SK-N-SH treated with all-trans-retinoic acid at 6 μM for 48 hours (cell line): Measurements from ENCODE around the gene OCIAD2.

Experiments
- ATAC-seq: fragments of 200-7000 bp; cut with Tn5 transposase; 3 replicates; pipeline ENCODE4 v1.9.1; 2020; ENCODE audit warnings: mild to moderate bottlenecking, moderate library complexity
- ARNTL ChIP-seq: fragments of 450-650 bp; formaldehyde crosslinking; IDR thresholded peaks from 2 replicates; pipeline ENCODE4 v1.5.0; 2020; ENCODE audit warnings: low read depth, mild to moderate bottlenecking, moderate library complexity, borderline replicate concordance
- BACH2 ChIP-seq: fragments of 250-450 bp; sonication (Bioruptor Pico); IDR thresholded peaks from 2 replicates; pipeline ENCODE4 v1.9.0; 2021; ENCODE audit warnings: mild to moderate bottlenecking, borderline replicate concordance
- CSDC2 ChIP-seq: fragments of 250-450 bp; sonication (Bioruptor Pico); IDR thresholded peaks from 2 replicates; pipeline ENCODE4 v1.5.0; 2020; ENCODE audit warnings: mild to moderate bottlenecking, moderate library complexity
- CSRNP3 ChIP-seq: fragments of 250-450 bp; sonication (Bioruptor Pico); IDR thresholded peaks from 2 replicates; pipeline ENCODE4 v1.5.1; 2021; ENCODE audit warnings: mild to moderate bottlenecking, moderate library complexity
- ESRRG ChIP-seq: fragments of 250-450 bp; sonication (Bioruptor Pico); IDR thresholded peaks from 2 replicates; pipeline ENCODE4 v1.6.1; 2021; ENCODE audit warnings: mild to moderate bottlenecking
- GLIS3 ChIP-seq: fragments of 250-450 bp; sonication (Bioruptor Pico); IDR thresholded peaks from 2 replicates; pipeline ENCODE4 v1.5.0; 2020; ENCODE audit warnings: mild to moderate bottlenecking, moderate library complexity
- ISL1 ChIP-seq: fragments of 250-450 bp; sonication (Bioruptor Pico); IDR thresholded peaks from 2 replicates; pipeline ENCODE4 v2.1.2; 2022; ENCODE audit warnings: mild to moderate bottlenecking, moderate library complexity
- OSR1 ChIP-seq: fragments of 250-450 bp; sonication (Bioruptor Pico); IDR thresholded peaks from 2 replicates; pipeline ENCODE4 v1.8.0; 2022; ENCODE audit warnings: moderate library complexity, mild to moderate bottlenecking, inconsistent platforms
- PATZ1 ChIP-seq: fragments of 250-450 bp; sonication (Bioruptor Pico); IDR thresholded peaks from 2 replicates; pipeline ENCODE4 v1.8.0; 2020; ENCODE audit warnings: mild to moderate bottlenecking, moderate library complexity, borderline replicate concordance
- PPARA ChIP-seq: fragments of 250-450 bp; sonication (Bioruptor Pico); IDR thresholded peaks from 2 replicates; pipeline ENCODE4 v1.5.0; 2020; ENCODE audit warnings: mild to moderate bottlenecking, borderline replicate concordance
- RARB ChIP-seq: fragments of 250-450 bp; sonication (Bioruptor Pico); IDR thresholded peaks from 2 replicates; pipeline ENCODE4 v1.8.0; 2021; ENCODE audit warnings: mild to moderate bottlenecking, moderate library complexity
- SNAI2 ChIP-seq: fragments of 250-450 bp; sonication (Bioruptor Pico); IDR thresholded peaks from 2 replicates; pipeline ENCODE4 v1.5.0; 2020; ENCODE audit warnings: mild to moderate bottlenecking, moderate library complexity
- TOX ChIP-seq: fragments of 250-450 bp; sonication (Bioruptor Pico); IDR thresholded peaks from 2 replicates; pipeline ENCODE4 v1.8.0; 2021; ENCODE audit warnings: mild to moderate bottlenecking, moderate library complexity, borderline replicate concordance
- ZC3H10 ChIP-seq: fragments of 250-450 bp; sonication (Bioruptor Pico); IDR thresholded peaks from 2 replicates; pipeline ENCODE4 v1.5.1; 2021; ENCODE audit warnings: mild to moderate bottlenecking, moderate library complexity
- ZFP3 ChIP-seq: fragments of 250-450 bp; sonication (Bioruptor Pico); IDR thresholded peaks from 2 replicates; pipeline ENCODE4 v1.5.0; 2020; ENCODE audit warnings: mild to moderate bottlenecking, moderate library complexity
- ZFP30 ChIP-seq: fragments of 450-650 bp; formaldehyde crosslinking; IDR thresholded peaks from 2 replicates; pipeline ENCODE4 v1.5.0; 2022; ENCODE audit warnings: mild to moderate bottlenecking, moderate library complexity
- ZNF565 ChIP-seq: fragments of 450-650 bp; formaldehyde crosslinking; conservative IDR thresholded peaks from 2 replicates; pipeline ENCODE4 v1.5.0; 2020; ENCODE audit warnings: low read depth, mild to moderate bottlenecking, moderate library complexity
- ZNF70 ChIP-seq: fragments of 450-650 bp; formaldehyde crosslinking; IDR thresholded peaks from 2 replicates; pipeline ENCODE4 v1.5.0; 2020; ENCODE audit warnings: mild to moderate bottlenecking, moderate library complexity
- ZNF8 ChIP-seq: fragments of 450-650 bp; formaldehyde crosslinking; IDR thresholded peaks from 2 replicates; pipeline ENCODE4 v1.5.0; 2020; ENCODE audit warnings: mild to moderate bottlenecking, moderate library complexity
- TF ChIP-seq, protein P1 (sequence below): fragments of 250-450 bp; sonication (Bioruptor Pico); IDR thresholded peaks from 2 replicates; pipeline ENCODE4 v1.5.1; 2020; ENCODE audit warnings: low read depth, mild to moderate bottlenecking, moderate library complexity
- TF ChIP-seq, protein P2 (sequence below): fragments of 250-450 bp; sonication (Bioruptor Pico); IDR thresholded peaks from 2 replicates; pipeline ENCODE4 v1.8.0; 2021; ENCODE audit warnings: low read depth, mild to moderate bottlenecking, moderate library complexity, borderline replicate concordance
- TF ChIP-seq, protein P3 (sequence below): fragments of 250-450 bp; sonication (Bioruptor Pico); IDR thresholded peaks from 2 replicates; pipeline ENCODE4 v1.5.0; 2020; ENCODE audit warnings: mild to moderate bottlenecking, moderate library complexity

Gene OCIAD2

DNA sequence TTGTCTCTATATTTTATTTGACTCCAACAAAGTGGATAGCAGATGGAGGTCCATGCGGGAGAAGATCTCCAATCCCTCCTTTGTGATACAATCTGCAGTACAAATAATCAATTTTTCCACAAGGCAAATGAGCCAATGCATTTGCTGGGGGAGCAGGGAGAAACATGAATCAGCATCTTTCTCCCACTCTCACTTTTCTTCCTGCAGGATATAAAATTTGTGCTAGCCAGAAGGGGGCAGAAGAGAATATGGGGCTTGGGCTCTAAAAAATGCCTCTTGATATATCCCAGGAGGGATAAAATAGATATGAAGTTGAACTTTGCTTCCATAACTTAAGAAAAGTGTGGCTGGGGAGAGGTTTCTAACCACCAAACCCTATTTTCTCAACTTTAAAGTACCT, 41.2 kb upstream of the OCIAD2 start:
- ATAC-seq, result no peak
- TF ChIP-seq PATZ1 (CRISPR knock-in tag), result no peak
- no peak for TF ChIP-seq RARB (CRISPR knock-in tag)
- no peak for TF ChIP-seq ISL1
- no peak for TF ChIP-seq CSDC2
- no peak for TF ChIP-seq ZNF565 (CRISPR knock-in tag)
- no peak for TF ChIP-seq ZFP30 (CRISPR knock-in tag)
- TF ChIP-seq ESRRG, result no peak
- no peak for TF ChIP-seq PPARA
- TF ChIP-seq OSR1 (CRISPR knock-in tag), result no peak
- TF ChIP-seq ZFP3 (CRISPR knock-in tag), result no peak
- TF ChIP-seq BACH2 (CRISPR knock-in tag), result no peak
- no peak for TF ChIP-seq CSRNP3 (CRISPR knock-in tag)
- no peak for TF ChIP-seq ZNF8 (CRISPR knock-in tag)
- TF ChIP-seq ZC3H10 (CRISPR knock-in tag), result no peak
- TF ChIP-seq ZNF70 (CRISPR knock-in tag), result no peak
- TF ChIP-seq GLIS3 (CRISPR knock-in tag), result no peak
- TF ChIP-seq, protein P1, sequence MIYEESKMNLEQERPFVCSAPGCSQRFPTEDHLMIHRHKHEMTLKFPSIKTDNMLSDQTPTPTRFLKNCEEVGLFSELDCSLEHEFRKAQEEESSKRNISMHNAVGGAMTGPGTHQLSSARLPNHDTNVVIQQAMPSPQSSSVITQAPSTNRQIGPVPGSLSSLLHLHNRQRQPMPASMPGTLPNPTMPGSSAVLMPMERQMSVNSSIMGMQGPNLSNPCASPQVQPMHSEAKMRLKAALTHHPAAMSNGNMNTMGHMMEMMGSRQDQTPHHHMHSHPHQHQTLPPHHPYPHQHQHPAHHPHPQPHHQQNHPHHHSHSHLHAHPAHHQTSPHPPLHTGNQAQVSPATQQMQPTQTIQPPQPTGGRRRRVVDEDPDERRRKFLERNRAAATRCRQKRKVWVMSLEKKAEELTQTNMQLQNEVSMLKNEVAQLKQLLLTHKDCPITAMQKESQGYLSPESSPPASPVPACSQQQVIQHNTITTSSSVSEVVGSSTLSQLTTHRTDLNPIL (CRISPR knock-in tag), result no peak
- TF ChIP-seq SNAI2 (CRISPR knock-in tag), result no peak
- TF ChIP-seq ARNTL (CRISPR knock-in tag), result no peak
- TF ChIP-seq, protein P2, sequence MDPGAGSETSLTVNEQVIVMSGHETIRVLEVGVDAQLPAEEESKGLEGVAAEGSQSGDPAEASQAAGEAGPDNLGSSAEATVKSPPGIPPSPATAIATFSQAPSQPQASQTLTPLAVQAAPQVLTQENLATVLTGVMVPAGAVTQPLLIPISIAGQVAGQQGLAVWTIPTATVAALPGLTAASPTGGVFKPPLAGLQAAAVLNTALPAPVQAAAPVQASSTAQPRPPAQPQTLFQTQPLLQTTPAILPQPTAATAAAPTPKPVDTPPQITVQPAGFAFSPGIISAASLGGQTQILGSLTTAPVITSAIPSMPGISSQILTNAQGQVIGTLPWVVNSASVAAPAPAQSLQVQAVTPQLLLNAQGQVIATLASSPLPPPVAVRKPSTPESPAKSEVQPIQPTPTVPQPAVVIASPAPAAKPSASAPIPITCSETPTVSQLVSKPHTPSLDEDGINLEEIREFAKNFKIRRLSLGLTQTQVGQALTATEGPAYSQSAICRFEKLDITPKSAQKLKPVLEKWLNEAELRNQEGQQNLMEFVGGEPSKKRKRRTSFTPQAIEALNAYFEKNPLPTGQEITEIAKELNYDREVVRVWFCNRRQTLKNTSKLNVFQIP, result no peak

GRCh38 chr4:48945981-48946380, 39.4 kb upstream of the OCIAD2 start:
- TF ChIP-seq, protein P2, result no peak

GRCh38 chr4:48944756-48945241, 38.2 kb upstream of the OCIAD2 start:
- ATAC-seq, result no peak
- TF ChIP-seq ESRRG (no peak), ZNF8 (CRISPR knock-in tag) (no peak), RARB (CRISPR knock-in tag) (no peak), ZNF70 (CRISPR knock-in tag) (no peak), CSDC2 (no peak), TOX (CRISPR knock-in tag) (no peak), ZC3H10 (CRISPR knock-in tag) (no peak), OSR1 (CRISPR knock-in tag) (no peak)
- TF ChIP-seq, protein P1 (CRISPR knock-in tag), result no peak
- TF ChIP-seq, protein P2, result no peak
- TF ChIP-seq, protein P3, sequence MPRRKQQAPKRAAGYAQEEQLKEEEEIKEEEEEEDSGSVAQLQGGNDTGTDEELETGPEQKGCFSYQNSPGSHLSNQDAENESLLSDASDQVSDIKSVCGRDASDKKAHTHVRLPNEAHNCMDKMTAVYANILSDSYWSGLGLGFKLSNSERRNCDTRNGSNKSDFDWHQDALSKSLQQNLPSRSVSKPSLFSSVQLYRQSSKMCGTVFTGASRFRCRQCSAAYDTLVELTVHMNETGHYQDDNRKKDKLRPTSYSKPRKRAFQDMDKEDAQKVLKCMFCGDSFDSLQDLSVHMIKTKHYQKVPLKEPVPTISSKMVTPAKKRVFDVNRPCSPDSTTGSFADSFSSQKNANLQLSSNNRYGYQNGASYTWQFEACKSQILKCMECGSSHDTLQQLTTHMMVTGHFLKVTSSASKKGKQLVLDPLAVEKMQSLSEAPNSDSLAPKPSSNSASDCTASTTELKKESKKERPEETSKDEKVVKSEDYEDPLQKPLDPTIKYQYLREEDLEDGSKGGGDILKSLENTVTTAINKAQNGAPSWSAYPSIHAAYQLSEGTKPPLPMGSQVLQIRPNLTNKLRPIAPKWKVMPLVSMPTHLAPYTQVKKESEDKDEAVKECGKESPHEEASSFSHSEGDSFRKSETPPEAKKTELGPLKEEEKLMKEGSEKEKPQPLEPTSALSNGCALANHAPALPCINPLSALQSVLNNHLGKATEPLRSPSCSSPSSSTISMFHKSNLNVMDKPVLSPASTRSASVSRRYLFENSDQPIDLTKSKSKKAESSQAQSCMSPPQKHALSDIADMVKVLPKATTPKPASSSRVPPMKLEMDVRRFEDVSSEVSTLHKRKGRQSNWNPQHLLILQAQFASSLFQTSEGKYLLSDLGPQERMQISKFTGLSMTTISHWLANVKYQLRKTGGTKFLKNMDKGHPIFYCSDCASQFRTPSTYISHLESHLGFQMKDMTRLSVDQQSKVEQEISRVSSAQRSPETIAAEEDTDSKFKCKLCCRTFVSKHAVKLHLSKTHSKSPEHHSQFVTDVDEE (CRISPR knock-in tag), result no peak
- TF ChIP-seq, all 23 proteins: peak for 0

More at GRCh38 chr4:48945981-48946380, 39.4 kb upstream of the OCIAD2 start:
- no peak for ATAC-seq
